Endodermal cell (in vitro differentiated cells): ENCODE results near the gene HOXD3. TPM values are rescaled to one million over a fixed set of nuclear protein-coding genes. Genes with fewer than 3 reads are reported as not detected.

ENCODE experiments used
- DNase-seq: peaks from one replicate; pipeline ENCODE4 v3.0.0-alpha.2; 2017
- H3K27ac ChIP-seq: 2 replicates; pipeline ENCODE4 v1.5.1; 2013; ENCODE audit warnings: mild to moderate bottlenecking, low read depth, low read length, moderate library complexity
- H3K27me3 ChIP-seq: 2 replicates; pipeline ENCODE4 v1.6.1; 2013; ENCODE audit warnings: mild to moderate bottlenecking, low read length, moderate library complexity; ENCODE audit not compliant: insufficient read depth, control insufficient read depth, poor library complexity, severe bottlenecking
- H3K36me3 ChIP-seq: 2 replicates; pipeline ENCODE4 v1.7.0; 2013; ENCODE audit warnings: mild to moderate bottlenecking, low read length, moderate library complexity; ENCODE audit not compliant: control insufficient read depth, insufficient read depth
- H3K4me1 ChIP-seq: one replicate; pipeline ENCODE4 v1.7.0; 2013; ENCODE audit warnings: low read length; ENCODE audit not compliant: control insufficient read depth, insufficient read depth
- H3K4me3 ChIP-seq: 2 replicates; pipeline ENCODE4 v1.5.1; 2013; ENCODE audit warnings: mild to moderate bottlenecking, low read length, moderate library complexity
- H3K9ac ChIP-seq: 2 replicates; pipeline ENCODE4 v1.6.1; 2013; ENCODE audit warnings: mild to moderate bottlenecking, low read length, moderate library complexity; ENCODE audit not compliant: poor library complexity, severe bottlenecking; ENCODE audit errors: extremely low read depth
- H3K9me3 ChIP-seq: 2 replicates; pipeline ENCODE4 v1.6.1; 2013; ENCODE audit warnings: mild to moderate bottlenecking, low read length, moderate library complexity; ENCODE audit not compliant: control insufficient read depth
- H3K27ac Mint-ChIP-seq: 2 replicates; pipeline ENCODE4 v1.8.0; 2020; ENCODE audit warnings: mixed read lengths
- H3K27me3 Mint-ChIP-seq: 2 replicates; pipeline ENCODE4 v1.8.0; 2021; ENCODE audit warnings: mild to moderate bottlenecking, mixed read lengths; ENCODE audit not compliant: insufficient read depth
- H3K36me3 Mint-ChIP-seq: 2 replicates; pipeline ENCODE4 v1.8.0; 2020; ENCODE audit warnings: low read depth, mixed read lengths
- H3K4me1 Mint-ChIP-seq: 2 replicates; pipeline ENCODE4 v1.8.0; 2020; ENCODE audit warnings: mixed read lengths
- H3K4me3 Mint-ChIP-seq: 2 replicates; pipeline ENCODE4 v1.8.0; 2020; ENCODE audit warnings: mild to moderate bottlenecking, moderate library complexity, mixed read lengths
- H3K9me3 Mint-ChIP-seq: 2 replicates; pipeline ENCODE4 v1.8.0; 2020; ENCODE audit warnings: mild to moderate bottlenecking, mixed read lengths
- WGBS, 2 experiments: methylation state at CpG; one replicate each; pipeline versions ENCODE4 v1.1.5 to v1.1.7; 2013; ENCODE audit warnings: missing lambda C conversion rate in 2 of 2, mixed read lengths in 1 of 2; ENCODE audit not compliant: insufficient coverage in 1 of 2, insufficient read length in 1 of 2; 5-methylcytosine and 5-hydroxymethylcytosine counted together
- total RNA-seq, 2 donors: library from RNA; stranded (reverse); fragmentation: NEBNext Ultra II Directional in 1 of 2; extraction: Animal tissue kit (Norgen Biotek cat#: 25700) in 1 of 2; gene quantifications; 2 replicates in 1 of 2; 3 replicates in 1 of 2; pipeline ENCODE4 v1.2.1, GENCODE V29; 2021
- TF ChIP-seq, protein P1 (sequence below): fragments of 200-600 bp; sonication (generic); conservative IDR thresholded peaks from 2 replicates; pipeline ENCODE4 v1.5.0; 2021; ENCODE audit warnings: antibody characterized with exemption, mild to moderate bottlenecking

HOXD3 gene
- total RNA-seq, 2 donors from 2014 or later = not detected

DNA sequence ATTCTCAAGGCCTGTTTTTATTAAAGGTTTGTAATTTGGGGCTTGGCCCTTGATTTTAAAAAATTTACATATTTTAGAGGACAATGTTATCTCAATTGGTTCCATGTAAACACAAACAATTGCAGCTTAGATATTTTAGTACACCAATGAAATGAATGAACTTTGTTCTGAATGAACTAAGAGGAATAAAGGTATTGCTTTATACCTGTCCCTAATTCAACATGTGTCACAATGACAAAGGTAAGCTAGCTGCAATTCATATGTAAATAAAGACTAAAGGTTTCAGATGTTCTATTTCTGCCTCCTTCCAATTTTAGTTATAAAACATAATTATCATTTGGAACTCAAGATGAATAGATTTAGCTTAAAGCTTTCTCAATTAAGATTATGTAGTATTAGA is 42.8 kb downstream of the HOXD3 start:
- Histone ChIP-seq H3K36me3 (no peaks in the 10 kb centered on the region), H3K27me3 (peaks cover 14% of the 10 kb centered on the region), H3K4me3 (no peak overlapping the region), H3K4me1 (no peaks in the 10 kb centered on the region), H3K9ac (no peak overlapping the region), H3K27ac (no peak overlapping the region), H3K9me3 (no peaks in the 10 kb centered on the region)
- Mint-ChIP-seq H3K36me3 (peaks cover 1% of the 10 kb centered on the region), H3K27ac (no peak overlapping the region), H3K4me3 (no peak overlapping the region), H3K4me1 (no peaks in the 10 kb centered on the region), H3K9me3 (peaks cover 2% of the 10 kb centered on the region), H3K27me3 (peaks cover 58% of the 10 kb centered on the region)
- DNase-seq = no peak
- TF ChIP-seq, protein P1, sequence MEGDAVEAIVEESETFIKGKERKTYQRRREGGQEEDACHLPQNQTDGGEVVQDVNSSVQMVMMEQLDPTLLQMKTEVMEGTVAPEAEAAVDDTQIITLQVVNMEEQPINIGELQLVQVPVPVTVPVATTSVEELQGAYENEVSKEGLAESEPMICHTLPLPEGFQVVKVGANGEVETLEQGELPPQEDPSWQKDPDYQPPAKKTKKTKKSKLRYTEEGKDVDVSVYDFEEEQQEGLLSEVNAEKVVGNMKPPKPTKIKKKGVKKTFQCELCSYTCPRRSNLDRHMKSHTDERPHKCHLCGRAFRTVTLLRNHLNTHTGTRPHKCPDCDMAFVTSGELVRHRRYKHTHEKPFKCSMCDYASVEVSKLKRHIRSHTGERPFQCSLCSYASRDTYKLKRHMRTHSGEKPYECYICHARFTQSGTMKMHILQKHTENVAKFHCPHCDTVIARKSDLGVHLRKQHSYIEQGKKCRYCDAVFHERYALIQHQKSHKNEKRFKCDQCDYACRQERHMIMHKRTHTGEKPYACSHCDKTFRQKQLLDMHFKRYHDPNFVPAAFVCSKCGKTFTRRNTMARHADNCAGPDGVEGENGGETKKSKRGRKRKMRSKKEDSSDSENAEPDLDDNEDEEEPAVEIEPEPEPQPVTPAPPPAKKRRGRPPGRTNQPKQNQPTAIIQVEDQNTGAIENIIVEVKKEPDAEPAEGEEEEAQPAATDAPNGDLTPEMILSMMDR = no peak

DNA sequence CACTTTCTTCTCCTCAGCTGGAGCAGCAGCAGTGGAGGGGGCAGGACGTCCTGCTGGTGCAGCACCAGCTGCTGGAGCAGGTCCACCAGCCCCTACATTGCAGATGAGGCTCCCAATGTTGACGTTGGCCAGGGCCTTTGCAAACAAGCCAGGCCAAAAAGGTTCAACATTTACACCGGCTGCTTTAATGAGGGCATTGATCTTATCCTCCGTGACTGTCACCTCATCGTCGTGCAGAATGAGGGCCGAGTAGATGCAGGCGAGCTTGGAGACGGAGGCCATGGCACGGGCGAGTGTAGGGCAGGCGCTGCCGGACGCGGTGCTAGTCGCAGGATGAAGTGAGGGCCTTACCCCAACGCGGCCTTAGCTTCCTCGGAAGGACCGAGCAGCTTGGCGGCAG is 43.9 kb downstream of the HOXD3 start:
- Histone ChIP-seq H3K4me3 (no peak overlapping the region), H3K9me3 (no peaks in the 10 kb centered on the region), H3K4me1 (no peaks in the 10 kb centered on the region), H3K27me3 (peaks cover 14% of the 10 kb centered on the region), H3K27ac (no peak overlapping the region), H3K36me3 (no peaks in the 10 kb centered on the region), H3K9ac (no peak overlapping the region)
- Mint-ChIP-seq H3K27ac (no peak overlapping the region), H3K4me3 (no peak overlapping the region), H3K4me1 (no peaks in the 10 kb centered on the region), H3K9me3 (no peaks in the 10 kb centered on the region), H3K27me3 (peaks cover 54% of the 10 kb centered on the region), H3K36me3 (no peaks in the 10 kb centered on the region)
- TF ChIP-seq, protein P1 = no peak
- no peak for DNase-seq
- WGBS, 2 experiments = 78 to 94% methylated on average over 4 to 21 of the region's 21 CpGs

DNA sequence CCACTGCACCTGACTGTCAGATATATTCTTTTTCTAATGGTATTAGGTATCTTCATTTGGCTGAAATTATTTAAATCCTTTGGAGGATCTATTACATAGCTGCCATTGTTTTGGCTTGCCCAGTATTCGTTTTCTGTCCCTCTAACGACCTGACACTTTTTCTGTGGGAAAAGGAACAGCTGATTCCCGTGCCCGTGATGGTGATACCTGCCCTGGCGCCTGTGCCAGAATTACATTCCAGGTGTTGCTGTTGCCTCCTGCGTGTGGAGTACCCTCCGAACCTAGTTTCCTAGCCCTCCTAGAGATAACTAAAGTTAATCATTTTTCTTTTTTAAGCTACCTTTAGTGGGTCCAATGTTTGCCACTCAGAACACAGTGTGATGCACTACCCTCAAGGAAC is 45.4 kb downstream of the HOXD3 start:
- WGBS, 2 experiments = 89 to 97% methylated on average over 4 to 7 of the region's 7 CpGs
- peaks cover 13% of the 10 kb centered on the region for H3K27me3 ChIP-seq

More for the DNA sequence above, 45.4 kb downstream of the HOXD3 start:
- H3K27ac Mint-ChIP-seq = no peak overlapping the region
- Histone ChIP-seq H3K4me1 (no peaks in the 10 kb centered on the region), H3K27ac (no peak overlapping the region), H3K9me3 (no peaks in the 10 kb centered on the region), H3K9ac (no peak overlapping the region), H3K4me3 (no peak overlapping the region), H3K36me3 (no peaks in the 10 kb centered on the region)
- no peaks in the 10 kb centered on the region for H3K9me3 Mint-ChIP-seq
- no peak overlapping the region for H3K4me3 Mint-ChIP-seq
- TF ChIP-seq, protein P1 = no peak
- no peaks in the 10 kb centered on the region for H3K4me1 Mint-ChIP-seq
- no peaks in the 10 kb centered on the region for H3K36me3 Mint-ChIP-seq
- DNase-seq = no peak
- peaks cover 48% of the 10 kb centered on the region for H3K27me3 Mint-ChIP-seq
